PFSK-1 (cell line): ENCODE results near the gene CYSLTR1.

Experiments
- POLR2AphosphoS5 ChIP-seq: IDR thresholded peaks from 2 replicates; pipeline ENCODE4 v1.6.1; 2012; ENCODE audit warnings: low read depth, mild to moderate bottlenecking, control low read depth, low read length, moderate library complexity
- TAF1 ChIP-seq: IDR thresholded peaks from 2 replicates; pipeline ENCODE4 v1.6.1; 2012; ENCODE audit warnings: low read length, control low read depth, borderline replicate concordance; ENCODE audit not compliant: insufficient read depth

- no peak for TF ChIP-seq POLR2AphosphoS5
- TF ChIP-seq TAF1, result no peak
These were observed 5.6 kb downstream of the CYSLTR1 start for GRCh38 chrX:78321809-78322208.
